Smooth muscle cell (in vitro differentiated cells): ENCODE results near the gene BDNF. TPM values are rescaled to one million over a fixed set of nuclear protein-coding genes. Genes with fewer than 3 reads are reported as not detected.
A peak's percentile ranks its signal among the peaks of the same experiment; 100 is the strongest.

Source experiments
- DNase-seq: peaks from one replicate; lab custom pipeline; 2025; ENCODE audit not compliant: unreplicated experiment; lab: John Stamatoyannopoulos, UW
- H2AFZ ChIP-seq: fragments of 200-600 bp; sonication (generic); 2 replicates; pipeline ENCODE4 v1.6.0; 2016; ENCODE audit warnings: antibody characterized with exemption, low read depth, mild to moderate bottlenecking
- H3F3A ChIP-seq: fragments of 200-600 bp; sonication (generic); 2 replicates; pipeline ENCODE4 v1.6.0; 2017; ENCODE audit warnings: antibody characterized with exemption, low read depth
- H3K27ac ChIP-seq: fragments of 200-600 bp; sonication (generic); 2 replicates; pipeline ENCODE4 v1.5.1; 2016; ENCODE audit warnings: low read depth, mild to moderate bottlenecking
- H3K27me3 ChIP-seq: fragments of 200-600 bp; sonication (generic); 2 replicates; pipeline ENCODE4 v1.6.1; 2016; ENCODE audit warnings: low read depth, mild to moderate bottlenecking
- H3K36me3 ChIP-seq: fragments of 200-600 bp; sonication (generic); 2 replicates; pipeline ENCODE4 v1.5.1; 2016; ENCODE audit warnings: low read depth
- H3K4me1 ChIP-seq: fragments of 200-600 bp; sonication (generic); 2 replicates; pipeline ENCODE4 v1.5.1; 2016; ENCODE audit warnings: low read depth
- H3K4me2 ChIP-seq: fragments of 200-600 bp; sonication (generic); 2 replicates; pipeline ENCODE4 v1.6.0; 2016; ENCODE audit warnings: mild to moderate bottlenecking
- H3K4me3 ChIP-seq: fragments of 200-600 bp; sonication (generic); 2 replicates; pipeline ENCODE4 v1.5.1; 2016; ENCODE audit warnings: mild to moderate bottlenecking
- H3K79me2 ChIP-seq: fragments of 200-600 bp; sonication (generic); 2 replicates; pipeline ENCODE4 v1.6.0; 2016; ENCODE audit warnings: low read depth, mild to moderate bottlenecking
- H3K9ac ChIP-seq: fragments of 200-600 bp; sonication (generic); 2 replicates; pipeline ENCODE4 v1.6.0; 2016; ENCODE audit warnings: low read depth
- H3K9me3 ChIP-seq: fragments of 200-600 bp; sonication (generic); replicated peaks from 2 replicates; pipeline ENCODE4 v1.5.1; 2016; ENCODE audit warnings: low read depth
- H4K20me1 ChIP-seq: fragments of 200-600 bp; sonication (generic); 2 replicates; pipeline ENCODE4 v1.6.0; 2016; ENCODE audit warnings: low read depth
- CTCF ChIP-seq: fragments of 200-600 bp; sonication (generic); IDR thresholded peaks from 2 replicates; pipeline ENCODE4 v1.5.1; 2017; ENCODE audit warnings: borderline replicate concordance, mild to moderate bottlenecking, antibody characterized with exemption; ENCODE audit not compliant: insufficient read depth, poor library complexity, severe bottlenecking
- WGBS: methylation state at CpG from one replicate; pipeline ENCODE4 v1.1.7; 2016; ENCODE audit warnings: low lambda C conversion rate; 5-methylcytosine and 5-hydroxymethylcytosine counted together
- polyA plus RNA-seq: library from polyadenylated mRNA; unstranded; fragments of >200 nt; fragmentation: Nextera tagmentation; extraction: Ambion mirVana; gene quantifications from 2 replicates; pipeline ENCODE4 v1.2.1, GENCODE V29; 2016
- total RNA-seq: library from RNA; depleted of rRNA; stranded (reverse); fragments of >200 nt; gene quantifications from 2 replicates; pipeline ENCODE4 v1.2.3, GENCODE V29; 2014

BDNF gene
- total and polyA plus RNA-seq, 2 experiments from 2014 or later: 5.6 to 8.2 TPM

GRCh38 chr11:27679136-27680015, 20.9 kb downstream of the BDNF start:
- H3F3A ChIP-seq: no peaks in the 10 kb centered on the region
- H3K79me2 ChIP-seq: no peaks in the 10 kb centered on the region
- H3K36me3 ChIP-seq: no peaks in the 10 kb centered on the region
- H3K9me3 ChIP-seq: no peaks in the 10 kb centered on the region
- peaks cover 10% of the 10 kb centered on the region for H4K20me1 ChIP-seq
- no peak overlapping the region for H3K4me3 ChIP-seq
- no peaks in the 10 kb centered on the region for H3K27me3 ChIP-seq
- no peak overlapping the region for H3K27ac ChIP-seq
- no peak overlapping the region for H2AFZ ChIP-seq
- TF ChIP-seq CTCF: no peak
- no peak overlapping the region for H3K4me2 ChIP-seq
- 82% methylated on average over 5 of the region's 5 CpGs for WGBS
- H3K4me1 ChIP-seq: no peaks in the 10 kb centered on the region
- H3K9ac ChIP-seq: no peak overlapping the region
- DNase-seq: no peak

DNA sequence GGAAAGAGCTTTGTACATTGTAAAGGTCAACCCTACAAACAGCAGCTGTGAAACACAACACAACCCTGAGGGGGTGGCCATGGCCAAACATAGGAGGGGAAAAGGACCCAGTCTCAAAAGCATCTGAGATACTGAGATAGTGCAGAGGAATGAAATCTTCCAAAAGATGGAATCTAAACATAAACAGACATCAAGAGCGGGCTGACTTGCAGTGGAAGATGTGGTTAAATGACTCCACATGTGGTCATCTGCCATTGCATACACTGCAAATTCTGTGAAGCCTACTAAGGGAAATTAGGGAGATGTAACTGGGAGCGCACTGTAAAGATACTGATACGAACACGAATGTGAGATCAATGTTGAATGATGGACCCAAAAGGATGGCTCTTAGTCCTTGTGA, 22.0 kb downstream of the BDNF start:
- Histone ChIP-seq H2AFZ (no peak overlapping the region), H3F3A (no peaks in the 10 kb centered on the region), H3K27ac (no peak overlapping the region), H3K4me1 (no peaks in the 10 kb centered on the region), H3K9ac (no peak overlapping the region), H3K79me2 (no peaks in the 10 kb centered on the region), H3K9me3 (no peaks in the 10 kb centered on the region), H3K36me3 (no peaks in the 10 kb centered on the region), H3K4me3 (no peak overlapping the region), H3K27me3 (no peaks in the 10 kb centered on the region), H4K20me1 (peaks cover 10% of the 10 kb centered on the region), H3K4me2 (peak overlapping the region; percentile 26)
- no peak for TF ChIP-seq CTCF
- WGBS: 52% methylated on average over 4 of the region's 4 CpGs
- no peak for DNase-seq

DNA sequence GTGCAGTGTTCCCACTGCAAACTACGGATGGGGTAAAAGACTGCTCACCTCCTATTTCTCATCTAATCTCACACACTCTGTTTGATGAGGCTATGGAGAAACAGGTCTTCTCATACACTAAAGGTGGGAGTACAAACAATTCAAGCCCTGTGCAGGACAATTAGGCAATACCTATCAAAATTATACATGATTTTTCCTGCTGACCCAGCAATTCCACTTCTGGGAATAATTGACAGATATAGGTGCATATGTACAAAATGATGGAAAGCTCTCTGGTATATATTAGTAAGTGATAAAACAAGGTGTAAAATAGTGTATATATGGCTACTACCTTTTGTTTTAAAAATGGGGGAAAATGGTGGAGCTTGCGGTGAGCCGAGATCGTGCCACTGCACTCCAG, 23.1 kb downstream of the BDNF start:
- no peak overlapping the region for H3K9ac ChIP-seq
- H3K4me3 ChIP-seq: no peak overlapping the region
- H4K20me1 ChIP-seq: peaks cover 10% of the 10 kb centered on the region
- no peak overlapping the region for H2AFZ ChIP-seq
- H3K9me3 ChIP-seq: no peaks in the 10 kb centered on the region
- H3F3A ChIP-seq: no peaks in the 10 kb centered on the region
- no peaks in the 10 kb centered on the region for H3K27me3 ChIP-seq
- DNase-seq: no peak
- H3K27ac ChIP-seq: no peak overlapping the region
- TF ChIP-seq CTCF: no peak
- no peak overlapping the region for H3K4me2 ChIP-seq
- no peaks in the 10 kb centered on the region for H3K79me2 ChIP-seq
- 95% methylated on average over 4 of the region's 4 CpGs for WGBS
- no peaks in the 10 kb centered on the region for H3K36me3 ChIP-seq
- H3K4me1 ChIP-seq: no peaks in the 10 kb centered on the region
